ENCODE measurements around the gene CD6. TPM values are rescaled to one million over a fixed set of nuclear protein-coding genes. Genes with fewer than 3 reads are reported as not detected.

The CD6 gene
- total and polyA plus RNA-seq, 2 donors (not counting 3 experiments of a cell fraction or from before 2014, with no cell fraction given) = not detected

DNA sequence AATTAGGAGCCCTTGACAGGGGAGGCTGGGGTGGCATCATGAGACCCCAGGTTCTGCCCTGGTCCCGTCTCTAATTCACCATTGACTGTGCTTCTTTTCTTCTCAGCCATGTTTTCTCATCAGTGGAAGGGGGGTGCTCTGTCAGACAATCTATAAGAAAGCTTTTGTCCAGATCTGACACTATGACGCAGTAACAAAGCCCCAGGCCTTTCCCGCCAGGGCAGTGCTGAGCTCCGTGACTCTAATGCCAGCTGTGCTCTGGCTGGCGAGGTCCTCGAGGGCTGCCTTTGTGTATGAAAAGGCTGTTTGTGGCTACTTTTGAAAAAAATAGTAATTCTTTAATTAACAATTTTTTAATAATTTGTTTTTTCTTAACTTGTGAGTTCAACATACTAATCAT, 3.2 kb downstream of the CD6 start:
- no peak for TF ChIP-seq EZH2 (IDR thresholded peaks at IDR 0.05; ENCODE audit: borderline replicate concordance, low read depth, low read length, severe bottlenecking)
- Histone ChIP-seq H3K9me3 (replicated peaks; ENCODE audit: control insufficient read depth, insufficient read depth, low read length) (no peaks in the 10 kb centered on the region), H3K4me1 (ENCODE audit: control insufficient read depth, extremely low read depth, insufficient read depth, low read length) (no peaks in the 10 kb centered on the region), H3K36me3 (ENCODE audit: control insufficient read depth in 2 of 2, extremely low read depth in 1 of 2, insufficient read depth in 2 of 2, low read length in 2 of 2) (no peaks in the 10 kb centered on the region), H3K4me2 (ENCODE audit: insufficient read depth, low read length) (no peak overlapping the region), H3K4me3 (replicated peaks in 1 of 3; ENCODE audit: insufficient read depth in 1 of 3, low read depth in 1 of 3, low read length in 3 of 3) (no peak overlapping the region), H3K9me1 (replicated peaks; ENCODE audit: control insufficient read depth, extremely low read depth, insufficient read depth, low read length) (no peaks in the 10 kb centered on the region), H2AFZ (ENCODE audit: low read depth, low read length) (no peak overlapping the region), H3K27ac (ENCODE audit: insufficient read depth, low read depth, low read length) (no peak overlapping the region), H3K9ac (replicated peaks; ENCODE audit: extremely low read depth, insufficient read depth, low read length) (no peak overlapping the region), H3K27me3 (ENCODE audit: control insufficient read depth in 2 of 2, insufficient read depth in 2 of 2, low read length in 2 of 2) (peaks cover 0 to 3% of the 10 kb centered on the region in 2 experiments), H4K20me1 (replicated peaks; ENCODE audit: control insufficient read depth, extremely low read depth, insufficient read depth, low read length) (no peaks in the 10 kb centered on the region), H3K79me2 (ENCODE audit: control insufficient read depth, insufficient read depth, low read length) (no peaks in the 10 kb centered on the region)
- intact Hi-C loops (cut with micrococcal nuclease) = no loop called here
- dilution Hi-C loops (cut with MboI; ENCODE audit: extremely low pct_ligation_motif_present, low sequenced_read_pairs) = no loop called here
- FAIRE-seq (no peak), DNase-seq (ENCODE audit: low read depth, low spot score) (no peak)
- no TSS peak for BruUV-seq (replicated peaks)
- POLR2A ChIA-PET = no interaction called here
- CTCF ChIA-PET = no interaction called here

DNA sequence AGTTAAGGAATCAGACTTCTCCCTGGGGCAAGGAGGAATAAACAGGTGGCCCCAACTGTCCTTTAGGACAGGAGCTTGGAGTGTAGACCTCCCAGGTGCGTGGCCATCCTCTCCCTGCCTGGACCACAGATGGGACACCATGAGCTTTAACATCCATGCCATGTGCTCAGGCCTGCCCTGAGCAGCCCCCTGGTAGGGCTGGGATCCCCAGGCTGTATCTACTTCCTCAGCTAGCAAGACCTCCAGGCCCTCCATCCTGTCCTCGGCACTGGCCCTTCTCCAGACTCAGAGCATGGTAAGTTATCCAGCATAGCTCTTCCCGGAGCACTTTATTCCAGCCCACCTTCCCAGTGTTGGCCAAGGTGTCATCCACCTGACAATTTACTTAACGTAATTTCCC, 5.7 kb downstream of the CD6 start:
- no peaks in the 10 kb centered on the region for H3K4me1 ChIP-seq (ENCODE audit: control insufficient read depth, extremely low read depth, insufficient read depth, low read length)
- no peaks in the 10 kb centered on the region for H3K36me3 ChIP-seq (ENCODE audit: control insufficient read depth in 2 of 2, extremely low read depth in 1 of 2, insufficient read depth in 2 of 2, low read length in 2 of 2)
- no peaks in the 10 kb centered on the region for H3K9me1 ChIP-seq (replicated peaks; ENCODE audit: control insufficient read depth, extremely low read depth, insufficient read depth, low read length)
- H3K9me3 ChIP-seq (replicated peaks; ENCODE audit: control insufficient read depth, insufficient read depth, low read length) = no peaks in the 10 kb centered on the region
- H3K27me3 ChIP-seq (ENCODE audit: control insufficient read depth in 2 of 2, insufficient read depth in 2 of 2, low read length in 2 of 2) = peaks cover 0 to 3% of the 10 kb centered on the region in 2 experiments
- ChIA-PET POLR2A (no interaction called here), CTCF (no interaction called here)
- H3K27ac ChIP-seq (ENCODE audit: insufficient read depth, low read depth, low read length) = no peak overlapping the region
- H3K9ac ChIP-seq (replicated peaks; ENCODE audit: extremely low read depth, insufficient read depth, low read length) = no peak overlapping the region
- no peak overlapping the region for H2AFZ ChIP-seq (ENCODE audit: low read depth, low read length)
- no peaks in the 10 kb centered on the region for H3K79me2 ChIP-seq (ENCODE audit: control insufficient read depth, insufficient read depth, low read length)
- H4K20me1 ChIP-seq (replicated peaks; ENCODE audit: control insufficient read depth, extremely low read depth, insufficient read depth, low read length) = no peaks in the 10 kb centered on the region
- TF ChIP-seq, protein P1, sequence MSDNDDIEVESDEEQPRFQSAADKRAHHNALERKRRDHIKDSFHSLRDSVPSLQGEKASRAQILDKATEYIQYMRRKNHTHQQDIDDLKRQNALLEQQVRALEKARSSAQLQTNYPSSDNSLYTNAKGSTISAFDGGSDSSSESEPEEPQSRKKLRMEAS (IDR thresholded peaks at IDR 0.05; ENCODE audit: insufficient read depth, insufficient read length) = no peak
- no peak for TF ChIP-seq MYC (IDR thresholded peaks at IDR 0.05; ENCODE audit: low read depth, low read length)
- no peak for TF ChIP-seq POLR2AphosphoS5 (IDR thresholded peaks at IDR 0.05; ENCODE audit: insufficient read depth, low read depth, low read length)
- no peak for TF ChIP-seq GATA2 (IDR thresholded peaks at IDR 0.05; ENCODE audit: insufficient read depth, insufficient read length, low read depth, low read length)
- no peak for TF ChIP-seq EZH2 (IDR thresholded peaks at IDR 0.05; ENCODE audit: borderline replicate concordance, low read depth, low read length, severe bottlenecking)
- TF ChIP-seq JUN (IDR thresholded peaks at IDR 0.05; ENCODE audit: borderline replicate concordance, insufficient read depth, insufficient read length, low read depth) = no peak
- no peak for TF ChIP-seq POLR2A (IDR thresholded peaks at IDR 0.05; ENCODE audit: low read depth, low read length)
- no peak for TF ChIP-seq CTCF (IDR thresholded peaks at IDR 0.05; ENCODE audit: extremely low read depth in 1 of 2, insufficient read depth in 1 of 2, low read depth in 1 of 2, low read length in 2 of 2)
- TF ChIP-seq FOS (IDR thresholded peaks at IDR 0.05; ENCODE audit: borderline replicate concordance, insufficient read depth, low read length) = no peak
- dilution Hi-C loops (cut with MboI; ENCODE audit: extremely low pct_ligation_motif_present, low sequenced_read_pairs) (no loop called here), intact Hi-C loops (cut with micrococcal nuclease) (no loop called here)
- BruUV-seq (replicated peaks) = no TSS peak
- H3K4me2 ChIP-seq (ENCODE audit: insufficient read depth, low read length) = no peak overlapping the region
- DNase-seq (ENCODE audit: low read depth, low spot score) (no peak), FAIRE-seq (no peak)
- no peak overlapping the region for H3K4me3 ChIP-seq (replicated peaks in 1 of 3; ENCODE audit: insufficient read depth in 1 of 3, low read depth in 1 of 3, low read length in 3 of 3)
